ENCODE data around the gene ARID3B.

- no peak for TF ChIP-seq POLR2A (IDR thresholded peaks at IDR 0.05)
- TF ChIP-seq CTCF (IDR thresholded peaks at IDR 0.05) = no peak
- no peak for TF ChIP-seq EP300 (IDR thresholded peaks at IDR 0.05)
These were observed 70.8 kb downstream of the ARID3B start for GRCh38 chr15:74611834-74612233.

All from suprapubic skin (tissue), 3 donors.